T-helper 2 cell treated with Interferon-gamma antibody and Interleukin-4, amounts not matched to agents 100 ng/mL and 5 ng/mL, for 36 hours (primary cell): ENCODE results near the gene TAOK2. TPM values are rescaled to one million over a fixed set of nuclear protein-coding genes. Genes with fewer than 3 reads are reported as not detected.
"Not testable (repeated sequence)": the region's sequence is repeated elsewhere in the genome, so short reads cannot be mapped to it uniquely, and the experiment has no call there.

Source experiments
- intact Hi-C: fragments of 100-400 bp; cut with micrococcal nuclease; formaldehyde crosslinking; loops from one replicate; pipeline ENCODE4 v1.15.1; 2023
- total RNA-seq: library from RNA; stranded (reverse); gene quantifications from 2 replicates; pipeline ENCODE4 v1.2.3, GENCODE V29; 2022

Gene TAOK2
- total RNA-seq: 44.2 and 45.3 TPM in 2 replicates

GRCh38 chr16:29973384-29974246, at the start of gene TAOK2:
TSS of gene TAOK2 (plus strand) at chr16:29973868. CDS start at chr16:29977773, 3,905 bp downstream.
- intact Hi-C loops: loop anchor here (1.0 kb wide), 3 partner anchors 11 to 47 kb away; partner anchors contain the start of genes INO80E, KCTD13 and TMEM219

GRCh38 chr16:29925105-29925756, 48.4 kb upstream of the TAOK2 start:
- intact Hi-C loops: loop anchor here (5.0 kb wide), 1 partner anchor 37 kb away; the partner anchor contains the start of gene TMEM219

GRCh38 chr16:29925781-29926710, 47.6 kb upstream of the TAOK2 start, which contains the start of gene KCTD13:
TSS of gene KCTD13 (minus strand) at chr16:29926226. CDS start at chr16:29926033, 193 bp downstream.
- intact Hi-C loops: loop anchor here (1.0 to 5.0 kb wide), 5 partner anchors 26 to 70 kb away; partner anchors contain the start of genes ASPHD1, CDIPT, INO80E and TAOK2

GRCh38 chr16:29926711-29927052, 47.0 kb upstream of the TAOK2 start:
- intact Hi-C loops: loop anchor here (1.0 to 5.0 kb wide), 5 partner anchors 26 to 70 kb away; partner anchors contain the start of genes ASPHD1, CDIPT, INO80E and TAOK2

GRCh38 chr16:29927070-29927905, 46.4 kb upstream of the TAOK2 start:
- intact Hi-C loops: loop anchor here (2.0 to 5.0 kb wide), 2 partner anchors 35 to 64 kb away; partner anchors contain the start of genes CDIPT and TMEM219

GRCh38 chr16:29931750-29932149, 41.9 kb upstream of the TAOK2 start:
- intact Hi-C loops: not testable (repeated sequence)

- intact Hi-C loops: no loop called here
Observed at GRCh38 chr16:29940656-29941055, 33.0 kb upstream of the TAOK2 start.

- intact Hi-C loops: no loop called here
Observed at GRCh38 chr16:29943846-29944799, 29.5 kb upstream of the TAOK2 start.

- intact Hi-C loops: no loop called here
Observed at GRCh38 chr16:29947897-29948296, 25.8 kb upstream of the TAOK2 start.

GRCh38 chr16:29950806-29951461, 22.7 kb upstream of the TAOK2 start:
- intact Hi-C loops: no loop called here

GRCh38 chr16:29951625-29952365, 21.9 kb upstream of the TAOK2 start:
- intact Hi-C loops: no loop called here

GRCh38 chr16:29958756-29959155, 14.9 kb upstream of the TAOK2 start:
- intact Hi-C loops: no loop called here

- intact Hi-C loops: no loop called here
Observed at GRCh38 chr16:29959293-29959692, 14.4 kb upstream of the TAOK2 start.

GRCh38 chr16:29959821-29960220, 13.8 kb upstream of the TAOK2 start:
- intact Hi-C loops: loop anchor here (5.0 kb wide), 2 partner anchors 33 to 143 kb away; partner anchors contain the start of genes KCTD13 and PAGR1

GRCh38 chr16:29961127-29961478, 12.6 kb upstream of the TAOK2 start:
- intact Hi-C loops: loop anchor here (5.0 kb wide), 2 partner anchors 34 to 144 kb away; partner anchors contain the start of genes KCTD13 and PAGR1

- intact Hi-C loops: loop anchor here (1.0 to 5.0 kb wide), 3 partner anchors 12 to 144 kb away; partner anchors contain the start of genes KCTD13, PAGR1 and TAOK2
Observed at GRCh38 chr16:29961479-29962343, 12.0 kb upstream of the TAOK2 start, which contains the start of gene TMEM219. TSS of gene TMEM219 (plus strand) at chr16:29962079. CDS start at chr16:29963144, 1,065 bp downstream.
